Retinal pigment epithelial cell (primary cell): ENCODE results near the gene OSTF1.

Source experiments
- DNase-seq: peaks from one replicate; pipeline ENCODE4 v3.0.0-alpha.2; 2010; ENCODE audit warnings: low read depth
- H3K4me3 ChIP-seq: 2 replicates; pipeline ENCODE4 v1.5.1; 2011; ENCODE audit warnings: mild to moderate bottlenecking, low read length, control low read depth, moderate library complexity
- CTCF ChIP-seq: conservative IDR thresholded peaks from 2 replicates; pipeline ENCODE4 v1.5.1; 2011; ENCODE audit warnings: low read depth, low read length, control low read depth, inconsistent platforms

OSTF1 gene

GRCh38 chr9:75150512-75150911 lies 62.2 kb downstream of the OSTF1 start:
- no peak for DNase-seq
- TF ChIP-seq CTCF = no peak
- H3K4me3 ChIP-seq = no peak overlapping the region

GRCh38 chr9:75152416-75152815 lies 64.1 kb downstream of the OSTF1 start:
- H3K4me3 ChIP-seq = no peak overlapping the region
- no peak for DNase-seq

GRCh38 chr9:75156858-75157257 lies 68.5 kb downstream of the OSTF1 start:
- no peak for DNase-seq
- TF ChIP-seq CTCF = no peak
- H3K4me3 ChIP-seq = no peak overlapping the region

More at GRCh38 chr9:75152416-75152815, 64.1 kb downstream of the OSTF1 start:
- no peak for TF ChIP-seq CTCF

- H3K4me3 ChIP-seq = no peak overlapping the region
- DNase-seq = no peak
- TF ChIP-seq CTCF = no peak
Measured at GRCh38 chr9:75161116-75161857, 73.0 kb downstream of the OSTF1 start.

GRCh38 chr9:75163764-75164163 lies 75.5 kb downstream of the OSTF1 start:
- no peak overlapping the region for H3K4me3 ChIP-seq
- no peak for DNase-seq
- no peak for TF ChIP-seq CTCF

- no peak for DNase-seq
- no peak for TF ChIP-seq CTCF
Measured at GRCh38 chr9:75164573-75164972, 76.3 kb downstream of the OSTF1 start.

GRCh38 chr9:75167281-75167680 lies 79.0 kb downstream of the OSTF1 start:
- no peak overlapping the region for H3K4me3 ChIP-seq
- TF ChIP-seq CTCF = no peak
- DNase-seq = no peak

More at GRCh38 chr9:75164573-75164972, 76.3 kb downstream of the OSTF1 start:
- H3K4me3 ChIP-seq = no peak overlapping the region
